ENCODE data around the gene TLR10.

DNA sequence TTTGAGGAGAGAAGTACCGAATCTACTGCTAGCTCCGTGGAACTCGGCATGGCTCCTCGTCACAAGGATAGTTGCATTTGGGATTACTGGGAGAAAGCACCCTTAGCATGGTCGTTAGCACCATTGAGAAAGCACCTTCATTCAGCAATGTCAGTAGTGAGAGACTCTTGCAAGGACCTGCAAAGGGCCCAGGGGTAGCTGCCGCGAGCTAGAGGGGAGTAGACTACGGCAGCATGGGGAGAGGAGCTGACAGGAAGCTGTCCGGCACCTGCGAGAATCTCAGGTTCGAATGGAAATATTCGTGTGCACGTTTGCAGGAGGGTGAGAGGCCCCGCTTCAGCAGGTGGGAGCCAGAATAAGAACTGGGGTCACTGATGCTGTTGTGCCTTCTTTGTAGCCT is 20.2 kb downstream of the TLR10 start:
- TF ChIP-seq POLR2A (IDR thresholded peaks at IDR 0.05), result no peak
- TF ChIP-seq, protein P1, sequence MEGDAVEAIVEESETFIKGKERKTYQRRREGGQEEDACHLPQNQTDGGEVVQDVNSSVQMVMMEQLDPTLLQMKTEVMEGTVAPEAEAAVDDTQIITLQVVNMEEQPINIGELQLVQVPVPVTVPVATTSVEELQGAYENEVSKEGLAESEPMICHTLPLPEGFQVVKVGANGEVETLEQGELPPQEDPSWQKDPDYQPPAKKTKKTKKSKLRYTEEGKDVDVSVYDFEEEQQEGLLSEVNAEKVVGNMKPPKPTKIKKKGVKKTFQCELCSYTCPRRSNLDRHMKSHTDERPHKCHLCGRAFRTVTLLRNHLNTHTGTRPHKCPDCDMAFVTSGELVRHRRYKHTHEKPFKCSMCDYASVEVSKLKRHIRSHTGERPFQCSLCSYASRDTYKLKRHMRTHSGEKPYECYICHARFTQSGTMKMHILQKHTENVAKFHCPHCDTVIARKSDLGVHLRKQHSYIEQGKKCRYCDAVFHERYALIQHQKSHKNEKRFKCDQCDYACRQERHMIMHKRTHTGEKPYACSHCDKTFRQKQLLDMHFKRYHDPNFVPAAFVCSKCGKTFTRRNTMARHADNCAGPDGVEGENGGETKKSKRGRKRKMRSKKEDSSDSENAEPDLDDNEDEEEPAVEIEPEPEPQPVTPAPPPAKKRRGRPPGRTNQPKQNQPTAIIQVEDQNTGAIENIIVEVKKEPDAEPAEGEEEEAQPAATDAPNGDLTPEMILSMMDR (IDR thresholded peaks at IDR 0.05), result no peak

Measured in heart left ventricle (tissue), 13 donors.